Heart right ventricle (tissue), 16 donors: Measurements from ENCODE around the gene NKAPL. TPM values are rescaled to one million over a fixed set of nuclear protein-coding genes. Genes with fewer than 3 reads are reported as not detected.
"Not testable (repeated sequence)": the region's sequence is repeated elsewhere in the genome, so short reads cannot be mapped to it uniquely, and the experiment has no call there.

ENCODE experiments used
- ATAC-seq, 8 donors: fragments of 200-7000 bp; cut with Tn5 transposase; one replicate each; pipeline ENCODE4 v1.9.1; 2020; ENCODE audit warnings: mild to moderate bottlenecking in 8 of 8, moderate library complexity in 8 of 8, moderate number of reproducible peaks in 1 of 8
- DNase-seq, 2 donors: peaks; one replicate each; pipeline ENCODE4 v3.0.0-alpha.2; 2020
- H3K27ac ChIP-seq, 10 donors: fragments of 200-600 bp; sonication (generic) in 2 of 10; one replicate each; pipeline versions ENCODE4 v1.5.0 to v1.8.0; 2020 to 2022; ENCODE audit warnings: mild to moderate bottlenecking in 3 of 10
- H3K27me3 ChIP-seq, 7 donors: fragments of 200-600 bp; one replicate each; pipeline ENCODE4 v1.8.0; 2021 to 2022; ENCODE audit warnings: mild to moderate bottlenecking in 2 of 7
- H3K36me3 ChIP-seq, 9 donors: fragments of 200-600 bp; sonication (generic) in 1 of 9; one replicate each; pipeline versions ENCODE4 v1.5.0 to v1.8.0; 2020 to 2022; ENCODE audit warnings: mild to moderate bottlenecking in 2 of 9
- H3K4me1 ChIP-seq, 9 donors: fragments of 200-600 bp; sonication (generic) in 1 of 9; one replicate each; pipeline versions ENCODE4 v1.5.0 to v1.8.0; 2020 to 2022; ENCODE audit warnings: mild to moderate bottlenecking in 4 of 9
- H3K4me3 ChIP-seq, 10 donors: fragments of 200-600 bp; sonication (generic) in 2 of 10; one replicate each; pipeline versions ENCODE4 v1.5.0 to v1.8.0; 2020 to 2022; ENCODE audit warnings: mild to moderate bottlenecking in 7 of 10, moderate library complexity in 2 of 10
- H3K9me3 ChIP-seq, 11 donors: fragments of 200-600 bp in 10 of 11; sonication (generic) in 2 of 11; one replicate each; pipeline versions ENCODE4 v1.5.0 to v1.8.0; 2013 to 2022; ENCODE audit warnings: mild to moderate bottlenecking in 2 of 11, control low read depth in 1 of 11, moderate library complexity in 1 of 11
- CTCF ChIP-seq, 9 donors: fragments of 200-600 bp; sonication (generic) in 2 of 9; IDR thresholded peaks; one replicate each; pipeline versions ENCODE4 v1.5.0 to v1.8.0; 2021 to 2022; ENCODE audit warnings: antibody characterized with exemption in 9 of 9, mild to moderate bottlenecking in 5 of 9, moderate library complexity in 1 of 9
- WGBS, 2 donors: extraction: QIAGEN DNeasy Blood & Tissue Kit; methylation state at CpG; one replicate each; pipeline ENCODE4 v1.1.7; 2013; ENCODE audit warnings: inconsistent platforms in 1 of 2; 5-methylcytosine and 5-hydroxymethylcytosine counted together
- intact Hi-C, 10 donors: fragments of 100-400 bp; cut with DNase I; formaldehyde crosslinking; loops; one replicate each; pipeline versions ENCODE4 v1.11.1 to v1.14.2; 2022
- polyA plus RNA-seq, 2 donors: library from polyadenylated mRNA; stranded (reverse); fragments of 200-250 nt; gene quantifications; one replicate each; pipeline ENCODE4 v1.2.3, GENCODE V29; 2013
- total RNA-seq, 10 donors: library from RNA; stranded (reverse); fragmentation: NEBNext Ultra II Directional in 3 of 10; extraction: Animal tissue kit (Norgen Biotek cat#: 25700) in 3 of 10; gene quantifications; one replicate each; pipeline versions ENCODE4 v1.2.1 to v1.2.4, GENCODE V29; 2021 to 2023
- donor health status: Arrhythmogenic right ventricular cardiomyopathy.
- donor health status: ischemic (EF 13 %, LVEDD 7.1; RV severe dilation, severe dysfunction).
- donor health status: healthy with polysubstance abuse.
- donor health status: DM: no; HTN: yes; CAD: no.
- donor health status: DM: no; HTN: no; CAD: no.
- donor health status: ischemic (EF 25% LVEDD 6.9; RV normal size, moderate dysfunction).
- donor health status: ischemic (EF 25% LVEDD 5.7; RV mildly dilated, moderate dysfunction).
- donor health status: healthy.
- donor health status: DM: yes; HTN: yes; CAD: no.
- donor health status: Ischemic cardiomyopathy.
- donor health status: ischemic (EF 35%, LVEDD 5.7; RV mildly dilated, moderate dysfunction).
- donor health status: nonischemic (EF 11% LVEDD 7.7; RV severe dilation, severe dysfunction).
- donor health status: DM: yes; HTN: yes; CAD: no.
- donor health status: PGD.
- donor health status: ischemic (EF 29% LVEDD 5.4; RV normal size, mild dysfunction).
- donor health status: nonischemic (EF 23%, LVEDD 6.1; RV moderate dilation, normal function).

Gene NKAPL
- total and polyA plus RNA-seq, 12 donors, result 2.7 to 9.7 (median 6.7) TPM

GRCh38 chr6:28303570-28303969 is 44.5 kb downstream of the NKAPL start:
- intact Hi-C loops, result no loop called here
- H3K4me3 ChIP-seq, result no peak overlapping the region
- DNase-seq (no peak), ATAC-seq (no peak)
- WGBS, 2 donors, result 95% methylated on average over 3 of the region's 3 CpGs
- no peak overlapping the region for H3K27ac ChIP-seq
- no peaks in the 10 kb centered on the region for H3K27me3 ChIP-seq
- H3K9me3 ChIP-seq, result peaks cover 0 to 29% (median 0%) of the 10 kb centered on the region in 11 donors
- no peaks in the 10 kb centered on the region for H3K4me1 ChIP-seq
- TF ChIP-seq CTCF (IDR thresholded peaks at IDR 0.05), result no peak
- H3K36me3 ChIP-seq, result peaks cover 0 to 35% (median 4%) of the 10 kb centered on the region in 9 donors

- Histone ChIP-seq H3K9me3 (peaks cover 0 to 41% (median 0%) of the 10 kb centered on the region in 11 donors), H3K36me3 (peaks cover 0 to 21% (median 2%) of the 10 kb centered on the region in 9 donors)
- H3K4me1 ChIP-seq, ATAC-seq, intact Hi-C loops, H3K27ac ChIP-seq, H3K4me3 ChIP-seq, H3K27me3 ChIP-seq, DNase-seq: not testable (repeated sequence)
Observed at GRCh38 chr6:28306363-28306762, 47.3 kb downstream of the NKAPL start.

Other genes starting within 250 kb of the NKAPL start
- under 1 TPM in 9 of 10 donors, not detected in 1; 0.27 to 0.69 (median 0.45) TPM for gene ZNF165, start 178.7 kb upstream of the NKAPL start, total RNA-seq
- under 1 TPM; 0.49 to 0.51 TPM for gene ZNF165, start 178.7 kb upstream of the NKAPL start, polyA plus RNA-seq
- 1 to 10 TPM; 1.4 to 3.3 (median 1.8) TPM for gene ZSCAN16, start 134.7 kb upstream of the NKAPL start, total RNA-seq
- gene ZSCAN16, start 134.7 kb upstream of the NKAPL start, polyA plus RNA-seq, result 1 to 10 TPM; 4.7 to 5.6 TPM
- 10 to 100 TPM; 11.8 to 18.5 (median 14.8) TPM for gene ZKSCAN8, start 117.4 kb upstream of the NKAPL start, total RNA-seq
- 1 to 10 TPM; 2.7 to 4.2 TPM for gene ZKSCAN8, start 117.4 kb upstream of the NKAPL start, polyA plus RNA-seq
- gene ZSCAN9, start 34.0 kb upstream of the NKAPL start, total RNA-seq, result 10 to 100 TPM in 2 of 10 donors, 1 to 10 TPM in 8; 6.8 to 11.2 (median 8.8) TPM
- 10 to 100 TPM in 1 of 2 donors, 1 to 10 TPM in 1; 8.4 to 11.1 TPM for gene ZSCAN9, start 34.0 kb upstream of the NKAPL start, polyA plus RNA-seq
- gene ZKSCAN4, start 7.0 kb upstream of the NKAPL start, total RNA-seq, result 1 to 10 TPM in 9 of 10 donors, under 1 TPM in 1; 0.55 to 3.6 (median 2.9) TPM
- gene ZKSCAN4, start 7.0 kb upstream of the NKAPL start, polyA plus RNA-seq, result 1 to 10 TPM; 1.7 to 2.0 TPM
- gene ZSCAN26, start 7.8 kb downstream of the NKAPL start, total RNA-seq, result 10 to 100 TPM in 9 of 10 donors, 1 to 10 TPM in 1; 8.9 to 17.8 (median 12.8) TPM
- 10 to 100 TPM in 1 of 2 donors, 1 to 10 TPM in 1; 7.5 to 12.7 TPM for gene ZSCAN26, start 7.8 kb downstream of the NKAPL start, polyA plus RNA-seq
- gene PGBD1, start 22.3 kb downstream of the NKAPL start, total RNA-seq, result 1 to 10 TPM; 1.6 to 3.6 (median 2.7) TPM
- gene PGBD1, start 22.3 kb downstream of the NKAPL start, polyA plus RNA-seq, result 1 to 10 TPM; 2.9 to 4.6 TPM
- gene ZSCAN31, start 76.9 kb downstream of the NKAPL start, total RNA-seq, result 10 to 100 TPM in 8 of 10 donors, 1 to 10 TPM in 2; 8.0 to 17.4 (median 11.9) TPM
- 1 to 10 TPM; 3.3 to 7.1 TPM for gene ZSCAN31, start 76.9 kb downstream of the NKAPL start, polyA plus RNA-seq
- 1 to 10 TPM; 3.1 to 6.8 (median 5.1) TPM for gene ZKSCAN3, start 90.7 kb downstream of the NKAPL start, total RNA-seq
- 1 to 10 TPM; 1.0 to 2.1 TPM for gene ZKSCAN3, start 90.7 kb downstream of the NKAPL start, polyA plus RNA-seq
- 1 to 10 TPM; 2.2 to 3.5 (median 2.9) TPM for gene ZSCAN12, start 140.4 kb downstream of the NKAPL start, total RNA-seq
- 1 to 10 TPM; 1.2 TPM for gene ZSCAN12, start 140.4 kb downstream of the NKAPL start, polyA plus RNA-seq
- gene ZSCAN23, start 184.2 kb downstream of the NKAPL start, total RNA-seq, result 1 to 10 TPM in 9 of 10 donors, under 1 TPM in 1; 0.98 to 2.7 (median 1.3) TPM
- gene ZSCAN23, start 184.2 kb downstream of the NKAPL start, polyA plus RNA-seq, result under 1 TPM; 0.26 to 0.44 TPM